H54 (cell line): ENCODE measurements around the gene ZNF385B.
"Not testable (repeated sequence)": the region's sequence is repeated elsewhere in the genome, so short reads cannot be mapped to it uniquely, and the experiment has no call there.

Source experiments
- DNase-seq: peaks from one replicate; pipeline ENCODE4 v3.0.0; 2011; ENCODE audit warnings: low spot score, mixed read lengths; ENCODE audit not compliant: insufficient read length
- FAIRE-seq: peaks from 3 replicates; lab custom pipeline; 2011; peaks lifted over from hg19 to GRCh38; lab: Jason Lieb, UNC
- POLR2A ChIP-seq: IDR thresholded peaks from 2 replicates; pipeline ENCODE4 v1.6.1; 2011; ENCODE audit warnings: low read depth, mild to moderate bottlenecking, low read length

The ZNF385B gene

DNA sequence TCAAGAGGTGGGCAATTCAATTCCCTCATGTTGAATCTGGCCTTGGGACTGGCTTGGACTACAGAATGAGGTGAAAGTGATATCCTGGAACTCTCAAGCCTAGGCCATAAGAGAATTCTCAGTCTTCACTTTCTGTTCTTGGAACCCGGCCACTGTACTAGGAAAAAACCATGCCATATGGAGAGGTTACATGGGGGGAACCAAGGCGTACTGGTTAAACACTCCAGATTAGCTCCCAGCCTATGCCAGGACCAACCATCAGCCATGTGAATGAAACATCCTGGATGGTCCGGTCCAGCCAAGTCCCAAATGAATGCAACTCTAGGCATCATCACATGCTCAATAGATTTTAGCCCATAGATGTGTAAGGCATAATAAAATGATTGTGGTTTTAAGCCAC, 56.4 kb downstream of the ZNF385B start:
- FAIRE-seq (no peak), DNase-seq (no peak)
- no peak for TF ChIP-seq POLR2A

DNA sequence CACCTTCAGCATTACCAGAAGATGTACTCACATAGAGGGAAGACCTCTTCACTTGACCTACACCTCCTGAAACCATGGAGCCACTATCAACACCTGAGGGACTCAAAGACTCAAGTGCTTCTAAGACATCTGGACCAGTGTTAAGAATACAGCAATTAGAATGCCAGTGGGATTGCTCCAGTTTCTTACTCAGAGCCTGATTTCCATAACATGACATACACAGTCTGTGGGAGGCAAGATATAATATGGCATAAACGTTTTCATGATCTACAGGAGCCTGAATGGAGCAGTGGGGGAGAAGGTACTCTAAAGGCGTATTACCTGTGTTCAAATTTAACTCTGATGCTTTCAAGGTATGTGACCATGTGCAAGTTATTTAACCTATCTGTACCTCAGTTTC, 57.2 kb downstream of the ZNF385B start:
- TF ChIP-seq POLR2A, result no peak
- no peak for FAIRE-seq
- no peak for DNase-seq

DNA sequence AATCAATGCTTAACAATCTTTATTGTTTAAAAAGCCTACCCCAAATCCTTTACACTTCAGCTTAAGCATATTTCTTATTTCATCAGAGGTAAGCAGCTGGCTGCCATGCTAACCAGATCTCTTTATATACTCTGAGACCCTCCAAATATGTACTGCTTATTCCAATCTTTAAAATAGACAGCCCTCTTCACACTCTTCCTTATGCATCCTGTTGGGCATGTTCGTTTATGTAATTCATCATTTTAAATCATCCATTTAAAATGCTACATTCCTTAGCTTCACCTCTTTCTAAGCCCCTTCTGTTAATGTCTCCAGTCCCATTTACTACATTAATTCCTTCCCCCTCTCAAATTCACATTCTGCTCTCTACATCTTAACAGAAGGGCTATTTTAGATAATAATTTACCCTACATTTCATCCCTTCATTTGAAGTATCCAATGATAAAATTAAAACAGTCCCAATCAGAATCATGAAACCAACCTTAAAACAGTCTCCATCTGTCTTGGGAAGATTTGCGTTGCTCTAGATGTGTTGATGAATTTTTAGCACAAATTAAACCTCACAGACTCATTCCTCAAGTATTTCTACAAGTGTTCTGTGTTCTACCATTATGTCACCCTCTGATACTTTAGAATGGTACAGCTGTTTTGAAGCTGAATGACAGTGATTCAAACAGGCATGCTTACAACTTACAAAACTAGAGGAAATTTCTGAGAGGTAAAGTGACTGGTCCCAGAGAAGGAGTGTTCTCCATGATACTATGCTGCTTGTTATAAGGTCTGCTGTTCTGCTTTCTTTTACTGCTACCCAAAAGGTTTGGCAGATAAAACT, 59.1 kb downstream of the ZNF385B start:
- no peak for TF ChIP-seq POLR2A
- DNase-seq, result no peak
- no peak for FAIRE-seq

DNA sequence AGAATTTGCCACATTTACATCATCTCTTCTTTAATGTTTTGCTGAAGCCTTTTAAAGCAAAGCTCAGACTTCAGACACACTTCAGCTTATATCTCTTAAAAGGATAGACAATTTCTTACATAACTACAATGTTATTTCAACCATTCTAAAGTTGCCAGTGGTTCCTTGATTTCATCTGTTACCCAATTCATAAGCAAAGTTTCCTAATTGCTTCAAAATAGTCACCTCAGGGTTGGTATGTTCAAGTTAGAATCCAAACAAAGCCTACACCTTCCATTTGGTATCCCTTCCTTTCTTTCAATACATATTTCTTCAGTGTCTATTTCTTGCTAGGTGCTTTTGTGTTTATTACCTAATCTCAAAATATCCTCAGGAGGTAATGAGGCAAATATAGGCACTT, 60.6 kb downstream of the ZNF385B start:
- FAIRE-seq (no peak), DNase-seq (no peak)
- no peak for TF ChIP-seq POLR2A

DNA sequence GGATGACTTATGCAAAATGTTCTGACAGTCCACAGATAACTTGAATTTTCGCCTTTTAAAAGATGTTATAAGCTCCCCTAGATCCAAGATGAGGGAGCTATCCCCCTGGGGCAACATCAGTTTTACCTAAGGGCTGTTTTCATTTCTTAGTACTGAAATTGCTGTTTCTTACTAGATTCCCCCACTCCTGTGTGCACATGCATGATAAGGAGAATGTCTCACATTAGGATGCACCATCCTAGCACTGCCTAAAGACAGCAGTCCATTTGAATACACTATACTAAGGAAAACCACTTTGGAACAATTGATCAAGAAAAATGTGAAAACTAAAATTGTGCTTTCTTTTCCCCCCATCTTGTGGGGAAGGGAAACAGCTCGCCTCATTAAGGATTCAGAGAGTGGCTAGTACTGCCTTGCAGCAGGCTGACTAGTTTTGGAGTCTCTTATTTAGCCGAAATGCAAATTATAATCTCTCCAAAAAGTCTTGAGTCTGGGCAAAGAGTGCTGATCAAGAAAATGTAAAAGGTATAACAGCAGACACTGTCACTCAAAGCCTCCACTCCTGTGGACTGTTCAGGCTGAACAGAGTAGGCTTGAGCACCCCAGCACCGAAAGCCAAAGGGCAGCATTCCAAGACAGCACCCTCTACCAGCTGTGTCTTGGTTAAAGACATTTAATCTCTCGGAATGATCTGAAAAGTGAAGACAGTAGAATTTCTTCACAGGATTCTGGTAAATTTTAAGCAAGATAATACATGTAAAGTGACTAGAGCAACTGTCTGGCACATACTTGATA, 65.0 kb downstream of the ZNF385B start:
- DNase-seq, result no peak
- no peak for TF ChIP-seq POLR2A
- no peak for FAIRE-seq

GRCh38 chr2:179793902-179794301, 67.5 kb downstream of the ZNF385B start:
- DNase-seq (no peak), FAIRE-seq (no peak)
- no peak for TF ChIP-seq POLR2A

DNA sequence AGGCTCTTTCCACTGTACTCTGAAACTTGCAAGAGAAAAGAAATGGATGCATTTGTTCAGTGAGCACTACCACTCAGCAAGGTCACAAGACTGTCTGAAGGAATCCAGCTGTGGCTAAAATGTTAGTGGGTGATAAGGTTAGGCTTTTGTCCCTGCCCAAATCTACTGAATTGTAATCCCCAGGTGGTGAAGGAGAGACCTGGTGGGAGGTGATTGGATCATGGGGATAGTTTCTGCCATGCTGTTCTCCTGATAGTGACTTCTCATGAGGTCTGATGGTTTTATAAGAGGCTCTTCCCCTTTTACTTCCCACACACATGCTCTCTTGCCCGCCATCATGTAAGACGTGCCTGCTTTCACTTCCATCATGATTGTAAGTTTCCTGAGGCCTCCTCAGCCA, 68.2 kb downstream of the ZNF385B start:
- DNase-seq (no peak), FAIRE-seq (no peak)
- no peak for TF ChIP-seq POLR2A

GRCh38 chr2:179790235-179791217, 70.9 kb downstream of the ZNF385B start:
- FAIRE-seq (no peak), DNase-seq (no peak)
- no peak for TF ChIP-seq POLR2A

DNA sequence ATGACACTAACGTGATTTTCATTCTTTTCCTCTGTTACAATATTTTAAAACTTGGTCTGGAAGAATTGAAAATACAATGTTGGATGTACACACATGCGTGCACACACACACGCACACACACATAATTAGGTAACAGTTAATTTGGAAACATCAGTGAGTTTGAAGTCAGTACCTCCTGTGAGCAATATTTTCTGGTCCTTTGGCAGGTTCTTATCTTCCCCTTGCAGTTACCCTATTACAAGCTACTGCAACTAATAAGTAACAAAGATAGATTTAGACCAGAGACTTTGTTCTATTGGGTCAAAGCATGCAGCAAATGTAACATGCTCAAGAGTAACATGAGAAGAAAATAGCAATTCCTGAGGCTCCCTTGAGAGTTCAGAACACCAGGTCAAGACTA, 73.3 kb downstream of the ZNF385B start:
- FAIRE-seq, result no peak
- no peak for TF ChIP-seq POLR2A

DNA sequence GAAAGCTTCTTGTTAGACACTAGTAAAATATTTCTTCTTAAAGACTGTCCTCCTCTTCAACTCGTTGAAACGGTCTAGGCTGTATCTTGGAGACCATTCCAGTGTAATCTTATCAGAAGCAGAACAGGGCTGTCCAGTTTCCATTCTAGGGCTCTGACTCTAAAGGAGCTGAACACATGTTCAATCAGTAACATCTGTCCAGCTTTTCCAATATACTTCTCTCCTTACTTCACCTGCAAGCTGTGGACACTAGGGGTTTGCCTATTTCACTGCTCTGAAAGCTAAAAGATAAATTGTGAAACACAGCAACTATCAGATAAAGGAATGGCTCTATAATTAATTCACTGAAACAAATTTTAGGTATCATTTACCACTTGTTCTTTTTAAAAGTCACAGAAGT, 73.8 kb downstream of the ZNF385B start:
- no peak for TF ChIP-seq POLR2A
- DNase-seq (no peak), FAIRE-seq (no peak)

More for the DNA sequence above, 73.3 kb downstream of the ZNF385B start:
- no peak for DNase-seq

GRCh38 chr2:179785902-179786301, 75.5 kb downstream of the ZNF385B start:
- TF ChIP-seq POLR2A, result no peak
- no peak for FAIRE-seq

DNA sequence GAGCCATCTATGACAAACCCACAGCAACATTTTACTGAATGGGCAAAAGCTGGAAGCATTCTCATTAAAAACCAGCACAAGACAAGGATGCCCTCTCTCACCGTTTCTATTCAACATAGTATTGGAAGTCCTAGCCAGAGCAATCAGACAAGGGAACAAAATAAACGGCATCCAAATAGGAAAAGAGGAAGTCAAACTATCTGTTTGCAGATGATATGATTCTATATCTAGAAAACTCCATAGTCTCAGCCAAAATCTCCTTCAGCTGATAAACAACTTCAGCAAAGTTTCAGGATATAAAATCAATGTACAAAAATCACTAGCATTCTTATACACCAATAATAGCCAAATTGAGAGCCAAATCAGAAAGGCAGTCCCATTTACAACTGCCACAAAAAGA, 79.1 kb downstream of the ZNF385B start:
- not testable (repeated sequence) for FAIRE-seq, DNase-seq

More at GRCh38 chr2:179785902-179786301, 75.5 kb downstream of the ZNF385B start:
- DNase-seq, result no peak

GRCh38 chr2:179773986-179774385, 87.4 kb downstream of the ZNF385B start:
- no peak for DNase-seq
- no peak for TF ChIP-seq POLR2A
- FAIRE-seq, result no peak
